ENCODE data around the gene RASSF5.
"Not testable (repeated sequence)": the region's sequence is repeated elsewhere in the genome, so short reads cannot be mapped to it uniquely, and the experiment has no call there.

Gene RASSF5

DNA sequence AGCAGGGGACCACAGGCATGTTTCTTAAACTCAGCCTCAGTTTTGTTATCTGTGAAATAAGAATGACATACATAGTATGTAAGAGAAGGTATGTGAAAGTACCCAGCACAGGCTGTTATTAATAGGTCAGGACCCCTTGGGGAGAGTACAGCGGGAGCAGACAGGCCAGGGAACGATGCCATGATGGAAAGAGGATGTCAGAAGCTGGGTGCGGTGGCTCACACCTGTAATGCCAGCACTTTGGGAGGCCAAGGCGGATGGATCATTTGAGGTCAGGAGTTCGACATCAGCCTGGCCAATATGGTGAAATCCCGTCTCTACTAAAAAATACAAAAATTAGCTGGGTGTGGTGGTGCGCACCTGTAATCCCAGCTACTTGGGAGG is 73.8 kb downstream of the RASSF5 start:
- not testable (repeated sequence) for H3K4me1 ChIP-seq (ENCODE audit: control insufficient read depth, insufficient read depth, low read length); H3K27ac ChIP-seq (ENCODE audit: low read length)

DNA sequence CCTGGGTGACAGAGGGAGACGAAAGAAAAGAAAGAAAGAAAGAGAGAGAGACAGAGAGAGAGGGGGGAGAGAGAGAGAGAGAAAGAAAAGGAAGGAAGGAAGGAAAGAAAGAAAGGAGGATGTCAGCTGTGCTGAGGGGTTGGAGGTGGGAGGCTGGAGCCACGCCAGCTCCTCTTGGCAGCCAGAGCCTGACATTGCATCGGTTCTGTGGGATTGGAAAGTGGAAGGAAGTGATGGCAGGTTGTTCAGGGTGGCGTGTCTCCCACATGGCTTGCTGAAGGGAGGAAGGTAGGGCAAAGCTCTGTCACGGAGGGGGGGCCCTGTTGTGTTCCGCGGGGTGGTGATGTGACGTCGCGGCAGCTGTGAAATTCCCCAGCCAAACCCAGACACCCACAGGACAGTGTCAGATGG is 74.2 kb downstream of the RASSF5 start:
- Histone ChIP-seq H3K9me3 (ENCODE audit: control insufficient read depth in 2 of 2, low read length in 2 of 2) (no peaks in the 10 kb centered on the region), H3K27ac (ENCODE audit: low read length) (no peak overlapping the region), H3K4me1 (ENCODE audit: control insufficient read depth, insufficient read depth, low read length) (no peaks in the 10 kb centered on the region), H3K4me3 (ENCODE audit: low read length in 2 of 2) (no peak overlapping the region), H3K36me3 (ENCODE audit: control insufficient read depth in 2 of 2, insufficient read depth in 2 of 2, low read length in 2 of 2) (peaks cover 0 to 10% of the 10 kb centered on the region in 2 donors), H3K9ac (ENCODE audit: low read length in 2 of 2) (no peak overlapping the region), H3K27me3 (ENCODE audit: control insufficient read depth in 1 of 2, insufficient read depth in 2 of 2, low read length in 2 of 2) (no peaks in the 10 kb centered on the region)

More for the DNA sequence above, 73.8 kb downstream of the RASSF5 start:
- not testable (repeated sequence) for H3K9me3 ChIP-seq (ENCODE audit: control insufficient read depth in 2 of 2, low read length in 2 of 2); H3K27me3 ChIP-seq (ENCODE audit: control insufficient read depth in 1 of 2, insufficient read depth in 2 of 2, low read length in 2 of 2); H3K9ac ChIP-seq (ENCODE audit: low read length in 2 of 2); H3K4me3 ChIP-seq (ENCODE audit: low read length in 2 of 2); H3K36me3 ChIP-seq (ENCODE audit: control insufficient read depth in 2 of 2, insufficient read depth in 2 of 2, low read length in 2 of 2)

DNA sequence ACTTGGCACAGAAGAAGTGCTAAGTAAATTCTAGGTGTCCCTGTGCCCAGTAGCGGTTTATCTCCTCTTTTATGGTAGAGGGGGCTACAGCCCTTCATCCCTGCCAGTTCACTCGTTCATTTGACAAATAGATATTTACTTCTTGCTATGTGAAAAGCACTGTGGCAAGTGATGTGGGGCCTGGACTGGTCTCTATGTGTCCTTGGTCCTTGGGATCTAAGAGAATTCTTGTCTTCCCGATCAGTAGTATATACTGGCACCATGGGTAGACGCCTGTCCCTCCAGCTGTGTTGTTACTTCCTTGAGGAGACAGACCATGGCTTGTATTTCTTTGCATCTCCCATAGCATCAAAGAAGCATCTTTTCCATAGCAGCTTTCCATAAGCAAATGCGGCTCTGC is 75.2 kb downstream of the RASSF5 start:
- H3K9ac ChIP-seq (ENCODE audit: low read length in 2 of 2), result no peak overlapping the region
- H3K36me3 ChIP-seq (ENCODE audit: control insufficient read depth in 2 of 2, insufficient read depth in 2 of 2, low read length in 2 of 2), result peaks cover 0 to 19% of the 10 kb centered on the region in 2 donors
- H3K9me3 ChIP-seq (ENCODE audit: control insufficient read depth in 2 of 2, low read length in 2 of 2), result no peaks in the 10 kb centered on the region
- no peaks in the 10 kb centered on the region for H3K4me1 ChIP-seq (ENCODE audit: control insufficient read depth, insufficient read depth, low read length)
- no peaks in the 10 kb centered on the region for H3K27me3 ChIP-seq (ENCODE audit: control insufficient read depth in 1 of 2, insufficient read depth in 2 of 2, low read length in 2 of 2)
- H3K4me3 ChIP-seq (ENCODE audit: low read length in 2 of 2), result no peak overlapping the region
- H3K27ac ChIP-seq (ENCODE audit: low read length), result no peak overlapping the region

DNA sequence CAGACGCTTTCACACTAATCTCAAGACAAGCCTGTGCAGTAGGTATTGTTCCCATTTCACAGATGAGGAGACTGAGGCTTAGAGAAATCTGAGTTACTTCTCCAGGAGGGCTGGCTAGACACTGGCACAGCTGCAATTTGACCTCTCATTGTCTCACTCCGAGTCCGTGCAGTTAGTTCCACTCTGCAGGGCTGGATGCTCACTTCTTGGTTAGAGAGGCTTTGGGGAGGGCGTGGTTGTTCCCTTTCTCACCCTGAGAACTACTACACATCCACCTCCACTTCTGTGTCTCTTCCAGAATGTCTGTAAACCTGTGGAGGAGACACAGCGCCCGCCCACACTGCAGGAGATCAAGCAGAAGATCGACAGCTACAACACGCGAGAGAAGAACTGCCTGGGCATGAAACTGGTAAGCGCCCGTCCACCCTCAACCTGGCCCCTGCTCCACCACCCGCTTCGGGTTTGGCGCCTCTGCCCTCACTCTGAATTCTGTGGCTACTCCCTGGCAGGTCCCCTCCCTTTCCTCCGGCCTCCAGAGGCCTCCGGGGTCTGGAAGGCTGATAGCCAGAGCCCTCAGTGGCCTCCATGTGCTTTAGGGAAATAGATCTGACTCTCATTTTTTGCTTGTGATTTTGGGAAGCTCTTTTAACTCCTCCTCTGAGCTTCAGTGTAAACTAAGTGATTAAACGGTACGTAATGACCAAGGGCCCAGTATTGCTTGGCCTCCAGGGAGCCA is 75.8 kb downstream of the RASSF5 start:
- H3K36me3 ChIP-seq (ENCODE audit: control insufficient read depth in 2 of 2, insufficient read depth in 2 of 2, low read length in 2 of 2), result peaks cover 0 to 24% of the 10 kb centered on the region in 2 donors
- no peak overlapping the region for H3K4me3 ChIP-seq (ENCODE audit: low read length in 2 of 2)
- H3K4me1 ChIP-seq (ENCODE audit: control insufficient read depth, insufficient read depth, low read length), result no peaks in the 10 kb centered on the region
- no peak overlapping the region for H3K9ac ChIP-seq (ENCODE audit: low read length in 2 of 2)
- no peaks in the 10 kb centered on the region for H3K9me3 ChIP-seq (ENCODE audit: control insufficient read depth in 2 of 2, low read length in 2 of 2)
- H3K27me3 ChIP-seq (ENCODE audit: control insufficient read depth in 1 of 2, insufficient read depth in 2 of 2, low read length in 2 of 2), result no peaks in the 10 kb centered on the region
- no peak overlapping the region for H3K27ac ChIP-seq (ENCODE audit: low read length)

DNA sequence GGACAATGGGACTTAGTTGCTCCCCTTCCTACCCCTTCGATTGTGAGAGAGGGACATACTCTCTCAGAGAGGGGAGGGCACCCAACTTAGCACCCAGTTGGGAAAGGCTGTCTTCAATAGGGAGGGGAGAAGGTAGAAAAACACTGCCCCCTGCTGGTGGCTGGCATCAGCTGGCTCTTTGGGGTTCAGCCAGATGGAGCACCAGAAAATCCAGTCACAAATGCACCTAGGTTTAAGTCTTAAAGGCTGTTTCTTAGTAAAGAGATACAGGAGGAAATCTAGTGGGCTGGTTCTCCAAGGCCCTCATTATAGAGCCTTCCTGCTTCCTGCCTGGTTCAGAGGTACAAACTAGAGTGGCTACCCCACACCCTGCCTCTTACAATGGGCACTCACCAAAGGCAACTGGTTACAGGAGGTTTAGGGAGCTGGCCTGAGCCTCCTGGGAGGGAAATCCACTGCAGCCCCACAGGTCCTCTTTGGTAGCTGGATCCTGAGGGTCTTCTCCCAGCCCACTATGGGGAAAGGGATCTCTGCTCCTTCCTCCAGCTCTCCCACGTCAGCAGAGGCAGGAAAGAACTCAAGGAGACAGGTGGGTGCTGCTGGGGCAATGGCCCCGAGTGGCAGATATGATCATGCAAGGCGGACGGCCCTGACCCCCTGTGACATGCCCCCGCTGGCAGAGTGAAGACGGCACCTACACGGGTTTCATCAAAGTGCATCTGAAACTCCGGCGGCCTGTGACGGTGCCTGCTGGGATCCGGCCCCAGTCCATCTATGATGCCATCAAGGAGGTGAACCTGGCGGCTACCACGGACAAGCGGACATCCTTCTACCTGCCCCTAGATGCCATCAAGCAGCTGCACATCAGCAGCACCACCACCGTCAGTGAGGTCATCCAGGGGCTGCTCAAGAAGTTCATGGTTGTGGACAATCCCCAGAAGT is 76.6 kb downstream of the RASSF5 start:
- H3K36me3 ChIP-seq (ENCODE audit: control insufficient read depth in 2 of 2, insufficient read depth in 2 of 2, low read length in 2 of 2), result peaks cover 6 to 29% of the 10 kb centered on the region in 2 donors
- H3K4me1 ChIP-seq (ENCODE audit: control insufficient read depth, insufficient read depth, low read length), result no peaks in the 10 kb centered on the region
- no peaks in the 10 kb centered on the region for H3K9me3 ChIP-seq (ENCODE audit: control insufficient read depth in 2 of 2, low read length in 2 of 2)
- H3K27ac ChIP-seq (ENCODE audit: low read length), result no peak overlapping the region
- no peak overlapping the region for H3K4me3 ChIP-seq (ENCODE audit: low read length in 2 of 2)
- H3K27me3 ChIP-seq (ENCODE audit: control insufficient read depth in 1 of 2, insufficient read depth in 2 of 2, low read length in 2 of 2), result no peaks in the 10 kb centered on the region
- H3K9ac ChIP-seq (ENCODE audit: low read length in 2 of 2), result no peak overlapping the region

DNA sequence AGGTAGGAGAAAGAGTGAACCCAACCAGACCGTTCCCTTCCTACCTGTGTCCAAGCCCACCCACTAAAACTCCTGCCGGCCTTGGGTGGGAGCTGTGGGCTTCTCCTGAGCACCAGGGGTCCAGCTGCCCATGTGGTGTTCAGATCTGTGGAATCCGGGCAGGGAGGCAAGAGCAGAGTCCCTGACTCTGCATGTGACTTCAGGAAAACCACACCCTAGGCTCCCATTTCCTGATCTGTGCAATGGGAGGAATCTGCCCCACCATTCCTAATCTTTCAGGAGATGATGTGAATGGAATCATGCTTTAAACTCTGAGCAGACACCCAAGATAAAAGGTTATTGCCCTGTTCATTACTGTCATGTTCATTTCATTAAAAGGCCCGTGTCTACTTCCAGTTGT is 77.4 kb downstream of the RASSF5 start:
- Histone ChIP-seq H3K27ac (ENCODE audit: low read length) (no peak overlapping the region), H3K9me3 (ENCODE audit: control insufficient read depth in 2 of 2, low read length in 2 of 2) (no peaks in the 10 kb centered on the region), H3K4me1 (ENCODE audit: control insufficient read depth, insufficient read depth, low read length) (no peaks in the 10 kb centered on the region), H3K27me3 (ENCODE audit: control insufficient read depth in 1 of 2, insufficient read depth in 2 of 2, low read length in 2 of 2) (no peaks in the 10 kb centered on the region), H3K36me3 (ENCODE audit: control insufficient read depth in 2 of 2, insufficient read depth in 2 of 2, low read length in 2 of 2) (peaks cover 9 to 34% of the 10 kb centered on the region in 2 donors), H3K4me3 (ENCODE audit: low read length in 2 of 2) (no peak overlapping the region), H3K9ac (ENCODE audit: low read length in 2 of 2) (no peak overlapping the region)

DNA sequence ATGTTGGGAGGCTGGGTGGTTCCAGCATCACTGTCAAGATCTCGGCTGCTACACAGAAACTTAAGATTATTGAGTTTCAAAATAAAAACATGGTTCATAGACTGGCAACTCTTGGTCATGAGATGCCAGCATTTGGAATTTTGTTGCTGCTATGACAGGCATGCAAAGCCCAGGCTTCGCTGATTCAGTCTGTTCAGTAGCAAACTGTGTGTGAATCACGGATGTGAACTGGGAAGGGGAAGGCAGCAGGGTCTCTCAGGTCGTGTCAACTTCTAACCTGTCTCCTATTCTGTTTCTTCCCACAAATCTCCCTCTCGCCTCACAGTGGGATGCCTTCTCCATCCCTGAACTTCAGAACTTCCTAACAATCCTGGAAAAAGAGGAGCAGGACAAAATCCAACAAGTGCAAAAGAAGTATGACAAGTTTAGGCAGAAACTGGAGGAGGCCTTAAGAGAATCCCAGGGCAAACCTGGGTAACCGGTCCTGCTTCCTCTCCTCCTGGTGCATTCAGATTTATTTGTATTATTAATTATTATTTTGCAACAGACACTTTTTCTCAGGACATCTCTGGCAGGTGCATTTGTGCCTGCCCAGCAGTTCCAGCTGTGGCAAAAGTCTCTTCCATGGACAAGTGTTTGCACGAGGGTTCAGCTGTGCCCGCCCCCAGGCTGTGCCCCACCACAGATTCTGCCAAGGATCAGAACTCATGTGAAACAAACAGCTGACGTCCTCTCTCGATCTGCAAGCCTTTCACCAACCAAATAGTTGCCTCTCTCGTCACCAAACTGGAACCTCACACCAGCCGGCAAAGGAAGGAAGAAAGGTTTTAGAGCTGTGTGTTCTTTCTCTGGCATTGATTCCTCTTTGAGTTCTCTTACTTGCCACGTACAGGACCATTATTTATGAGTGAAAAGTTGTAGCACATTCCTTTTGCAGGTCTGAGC is 79.4 kb downstream of the RASSF5 start:
- Histone ChIP-seq H3K36me3 (ENCODE audit: control insufficient read depth in 2 of 2, insufficient read depth in 2 of 2, low read length in 2 of 2) (peaks cover 14 to 51% of the 10 kb centered on the region in 2 donors), H3K27ac (ENCODE audit: low read length) (no peak overlapping the region), H3K4me3 (ENCODE audit: low read length in 2 of 2) (no peak overlapping the region), H3K4me1 (ENCODE audit: control insufficient read depth, insufficient read depth, low read length) (no peaks in the 10 kb centered on the region), H3K27me3 (ENCODE audit: control insufficient read depth in 1 of 2, insufficient read depth in 2 of 2, low read length in 2 of 2) (no peaks in the 10 kb centered on the region), H3K9ac (ENCODE audit: low read length in 2 of 2) (no peak overlapping the region), H3K9me3 (ENCODE audit: control insufficient read depth in 2 of 2, low read length in 2 of 2) (no peaks in the 10 kb centered on the region)

DNA sequence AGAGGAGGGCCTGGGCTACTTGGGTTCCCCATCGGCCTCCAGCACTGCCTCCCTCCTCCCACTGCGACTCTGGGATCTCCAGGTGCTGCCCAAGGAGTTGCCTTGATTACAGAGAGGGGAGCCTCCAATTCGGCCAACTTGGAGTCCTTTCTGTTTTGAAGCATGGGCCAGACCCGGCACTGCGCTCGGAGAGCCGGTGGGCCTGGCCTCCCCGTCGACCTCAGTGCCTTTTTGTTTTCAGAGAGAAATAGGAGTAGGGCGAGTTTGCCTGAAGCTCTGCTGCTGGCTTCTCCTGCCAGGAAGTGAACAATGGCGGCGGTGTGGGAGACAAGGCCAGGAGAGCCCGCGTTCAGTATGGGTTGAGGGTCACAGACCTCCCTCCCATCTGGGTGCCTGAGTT is 80.6 kb downstream of the RASSF5 start:
- peaks cover 23 to 58% of the 10 kb centered on the region in 2 donors for H3K36me3 ChIP-seq (ENCODE audit: control insufficient read depth in 2 of 2, insufficient read depth in 2 of 2, low read length in 2 of 2)
- H3K4me3 ChIP-seq (ENCODE audit: low read length in 2 of 2), result no peak overlapping the region
- H3K27ac ChIP-seq (ENCODE audit: low read length), result no peak overlapping the region
- no peaks in the 10 kb centered on the region for H3K9me3 ChIP-seq (ENCODE audit: control insufficient read depth in 2 of 2, low read length in 2 of 2)
- peaks cover 3% of the 10 kb centered on the region for H3K4me1 ChIP-seq (ENCODE audit: control insufficient read depth, insufficient read depth, low read length)
- no peak overlapping the region for H3K9ac ChIP-seq (ENCODE audit: low read length in 2 of 2)
- no peaks in the 10 kb centered on the region for H3K27me3 ChIP-seq (ENCODE audit: control insufficient read depth in 1 of 2, insufficient read depth in 2 of 2, low read length in 2 of 2)

DNA sequence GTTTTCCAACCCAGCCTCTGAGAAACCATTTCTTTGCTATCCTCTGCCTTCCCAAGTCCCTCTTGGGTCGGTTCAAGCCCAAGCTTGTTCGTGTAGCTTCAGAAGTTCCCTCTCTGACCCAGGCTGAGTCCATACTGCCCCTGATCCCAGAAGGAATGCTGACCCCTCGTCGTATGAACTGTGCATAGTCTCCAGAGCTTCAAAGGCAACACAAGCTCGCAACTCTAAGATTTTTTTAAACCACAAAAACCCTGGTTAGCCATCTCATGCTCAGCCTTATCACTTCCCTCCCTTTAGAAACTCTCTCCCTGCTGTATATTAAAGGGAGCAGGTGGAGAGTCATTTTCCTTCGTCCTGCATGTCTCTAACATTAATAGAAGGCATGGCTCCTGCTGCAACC is 81.2 kb downstream of the RASSF5 start:
- no peaks in the 10 kb centered on the region for H3K27me3 ChIP-seq (ENCODE audit: control insufficient read depth in 1 of 2, insufficient read depth in 2 of 2, low read length in 2 of 2)
- H3K4me1 ChIP-seq (ENCODE audit: control insufficient read depth, insufficient read depth, low read length), result peaks cover 3% of the 10 kb centered on the region
- peaks cover 26 to 64% of the 10 kb centered on the region in 2 donors for H3K36me3 ChIP-seq (ENCODE audit: control insufficient read depth in 2 of 2, insufficient read depth in 2 of 2, low read length in 2 of 2)
- H3K27ac ChIP-seq (ENCODE audit: low read length), result no peak overlapping the region
- H3K9ac ChIP-seq (ENCODE audit: low read length in 2 of 2), result no peak overlapping the region
- H3K4me3 ChIP-seq (ENCODE audit: low read length in 2 of 2), result no peak overlapping the region
- H3K9me3 ChIP-seq (ENCODE audit: control insufficient read depth in 2 of 2, low read length in 2 of 2), result no peaks in the 10 kb centered on the region

DNA sequence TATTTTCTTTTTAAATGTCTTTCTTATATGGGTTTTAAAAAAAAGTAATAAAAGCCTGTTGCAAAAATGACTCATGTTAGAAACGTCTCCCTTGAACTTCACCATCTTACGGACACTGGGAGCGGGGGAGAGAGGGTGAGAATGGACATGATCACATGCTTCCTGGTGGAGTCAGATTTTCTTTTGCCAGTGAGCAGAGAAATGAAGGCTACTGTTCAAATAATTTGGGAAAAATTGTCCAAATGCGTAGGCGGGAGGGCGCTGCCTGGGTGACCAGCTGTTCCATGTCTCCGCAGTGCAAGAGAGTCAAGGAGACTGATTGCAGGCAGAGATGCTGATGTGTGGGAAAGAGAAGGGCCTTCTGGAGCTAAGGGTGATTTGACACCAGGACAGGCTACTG is 81.9 kb downstream of the RASSF5 start:
- no peak overlapping the region for H3K27ac ChIP-seq (ENCODE audit: low read length)
- peaks cover 3% of the 10 kb centered on the region for H3K4me1 ChIP-seq (ENCODE audit: control insufficient read depth, insufficient read depth, low read length)
- H3K36me3 ChIP-seq (ENCODE audit: control insufficient read depth in 2 of 2, insufficient read depth in 2 of 2, low read length in 2 of 2), result peaks cover 33 to 68% of the 10 kb centered on the region in 2 donors
- H3K4me3 ChIP-seq (ENCODE audit: low read length in 2 of 2), result no peak overlapping the region
- H3K27me3 ChIP-seq (ENCODE audit: control insufficient read depth in 1 of 2, insufficient read depth in 2 of 2, low read length in 2 of 2), result no peaks in the 10 kb centered on the region
- no peaks in the 10 kb centered on the region for H3K9me3 ChIP-seq (ENCODE audit: control insufficient read depth in 2 of 2, low read length in 2 of 2)
- no peak overlapping the region for H3K9ac ChIP-seq (ENCODE audit: low read length in 2 of 2)

All from stomach smooth muscle (tissue), 2 donors.